Measurements from ENCODE around the gene HOXB9. TPM values are rescaled to one million over a fixed set of nuclear protein-coding genes. Genes with fewer than 3 reads are reported as not detected.

HOXB9 gene
- total RNA-seq, 4 donors from 2014 or later, result 13.7 to 47.5 (median 24.9) TPM

GRCh38 chr17:48631693-48632578 is 5.8 kb upstream of the HOXB9 start:
- TF ChIP-seq POLR2A (IDR thresholded peaks at IDR 0.05), result no peak
- TF ChIP-seq CTCF (IDR thresholded peaks at IDR 0.05), result no peak
- Histone ChIP-seq H3K27me3 (peaks cover 0 to 17% of the 10 kb centered on the region in 2 donors), H3K4me1 (peaks cover 0 to 63% (median 6%) of the 10 kb centered on the region in 4 donors), H3K27ac (peak overlapping the region in 3 of 4 donors; percentile 66 to 79 (median 70)), H3K4me3 (peak overlapping the region in 2 of 4 donors; percentile 40 to 52), H3K9me3 (no peaks in the 10 kb centered on the region), H3K36me3 (no peaks in the 10 kb centered on the region)
- DNase-seq, result peak in 1 of 3 donors; percentile 32

GRCh38 chr17:48630925-48631692 is 5.0 kb upstream of the HOXB9 start:
- Histone ChIP-seq H3K27ac (peak overlapping the region in 3 of 4 donors; percentile 66 to 79 (median 70)), H3K27me3 (peaks cover 0 to 23% of the 10 kb centered on the region in 2 donors), H3K4me3 (peak overlapping the region in 2 of 4 donors; percentile 13 to 15), H3K9me3 (no peaks in the 10 kb centered on the region), H3K36me3 (no peaks in the 10 kb centered on the region), H3K4me1 (peaks cover under 1 to 64% (median 9%) of the 10 kb centered on the region in 4 donors)
- TF ChIP-seq POLR2A (IDR thresholded peaks at IDR 0.05) (peak in 1 of 2 donors; percentile 50), CTCF (IDR thresholded peaks at IDR 0.05) (no peak)
- peak in 2 of 3 donors; percentile 65 to 67 for DNase-seq

- peak overlapping the region in 2 of 4 donors; percentile 66 to 79 for H3K27ac ChIP-seq
- TF ChIP-seq POLR2A (IDR thresholded peaks at IDR 0.05) (no peak), CTCF (IDR thresholded peaks at IDR 0.05) (no peak)
- H3K9me3 ChIP-seq, result no peaks in the 10 kb centered on the region
- peaks cover 6 to 66% (median 9%) of the 10 kb centered on the region in 4 donors for H3K4me1 ChIP-seq
- no peaks in the 10 kb centered on the region for H3K36me3 ChIP-seq
- H3K27me3 ChIP-seq, result peaks cover 0 to 25% of the 10 kb centered on the region in 2 donors
- no peak for DNase-seq
- no peak overlapping the region for H3K4me3 ChIP-seq
These were observed 4.1 kb upstream of the HOXB9 start for GRCh38 chr17:48630009-48630924.

GRCh38 chr17:48629411-48629759 is 3.2 kb upstream of the HOXB9 start:
- no peak for DNase-seq
- Histone ChIP-seq H3K27ac (peak overlapping the region in 2 of 4 donors; percentile 48 to 63), H3K27me3 (peaks cover 0 to 33% of the 10 kb centered on the region in 2 donors), H3K9me3 (no peaks in the 10 kb centered on the region), H3K36me3 (no peaks in the 10 kb centered on the region), H3K4me3 (no peak overlapping the region), H3K4me1 (peaks cover 9 to 66% (median 13%) of the 10 kb centered on the region in 4 donors)
- TF ChIP-seq CTCF (IDR thresholded peaks at IDR 0.05) (no peak), POLR2A (IDR thresholded peaks at IDR 0.05) (no peak)
